Left ventricle myocardium superior (tissue), 1 donor: Measurements from ENCODE around the gene NAA40. TPM values are rescaled to one million over a fixed set of nuclear protein-coding genes. Genes with fewer than 3 reads are reported as not detected.
"Not testable (repeated sequence)": the region's sequence is repeated elsewhere in the genome, so short reads cannot be mapped to it uniquely, and the experiment has no call there.

Experiments used
- ATAC-seq: fragments of 200-7000 bp; cut with Tn5 transposase; one replicate; pipeline ENCODE4 v1.9.1; 2020; ENCODE audit warnings: mild to moderate bottlenecking, moderate library complexity
- DNase-seq: peaks from one replicate; pipeline ENCODE4 v3.0.0-alpha.2; 2020
- intact Hi-C: fragments of 100-400 bp; cut with micrococcal nuclease; formaldehyde crosslinking; loops from one replicate; pipeline ENCODE4 v1.11.0; 2022
- total RNA-seq: library from RNA; stranded (reverse); fragmentation: NEBNext Ultra II Directional; extraction: Animal tissue kit (Norgen Biotek cat#: 25700); gene quantifications from one replicate; pipeline ENCODE4 v1.2.1, GENCODE V29; 2021
- donor health status: DM: no; HTN: yes; CAD: no; lungs with severe emphysema.

The NAA40 gene
- total RNA-seq, 1 donor from 2014 or later, result 26.5 TPM

DNA sequence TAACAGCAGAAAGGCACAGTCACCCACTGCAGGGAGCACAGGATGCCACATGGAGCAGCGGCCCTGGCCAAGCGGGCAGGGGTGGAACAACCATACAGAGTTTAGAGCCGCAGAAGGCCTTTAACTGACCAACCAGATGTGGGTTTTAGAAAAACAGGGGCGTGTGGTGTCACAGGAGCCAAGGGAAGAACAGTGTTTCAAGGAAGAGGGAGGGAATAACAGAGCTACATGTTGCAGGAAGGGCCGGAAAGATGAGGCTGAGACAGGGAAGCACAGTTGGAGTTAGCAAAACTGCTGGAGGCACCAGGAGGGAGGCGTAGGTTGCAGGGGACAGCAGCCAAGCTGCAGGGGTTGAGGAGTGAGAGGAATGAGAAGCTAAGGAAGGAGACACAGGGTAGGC, 7.8 kb upstream of the NAA40 start:
- DNase-seq (no peak), ATAC-seq (no peak)
- intact Hi-C loops, result no loop called here

DNA sequence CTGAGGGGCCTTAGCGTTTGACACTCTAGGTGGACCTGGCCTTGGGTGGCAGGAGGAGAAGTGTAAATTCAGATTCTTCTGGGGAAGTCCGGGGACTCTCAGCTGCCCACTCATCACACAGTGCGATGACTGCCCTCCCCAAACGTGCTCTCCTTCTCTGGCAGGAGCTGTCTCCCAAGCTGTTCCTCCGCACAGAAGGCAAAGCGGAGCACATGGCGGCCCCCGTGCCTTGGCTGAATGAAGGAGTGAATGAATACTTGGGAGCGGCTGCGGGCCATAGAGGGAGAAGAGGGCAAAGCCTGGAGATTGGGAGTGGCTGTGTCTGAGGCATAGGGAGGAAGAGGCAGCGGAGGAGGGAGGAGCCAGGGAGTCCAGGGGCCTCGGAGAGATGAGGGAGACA, 6.9 kb upstream of the NAA40 start:
- ATAC-seq (no peak), DNase-seq (no peak)
- intact Hi-C loops, result no loop called here

DNA sequence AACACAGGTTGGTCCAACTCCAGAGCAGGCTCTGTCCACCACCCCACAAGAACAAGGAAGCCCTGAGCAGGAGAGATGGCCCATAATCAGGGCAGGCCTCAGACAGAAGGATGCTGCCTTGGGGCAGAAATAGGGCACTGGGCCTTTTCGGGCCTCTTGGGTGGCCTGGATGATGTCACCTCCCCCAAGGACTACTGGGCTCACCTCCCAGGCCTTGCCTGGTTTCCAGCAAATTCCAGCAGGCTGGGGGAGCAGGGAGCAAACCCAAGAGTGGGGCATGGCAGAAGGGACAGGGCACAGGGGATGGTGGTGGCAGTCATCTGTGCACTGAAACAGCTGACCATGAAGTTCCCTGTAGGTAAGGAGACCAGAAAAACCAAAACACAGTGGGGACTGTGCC, 5.3 kb upstream of the NAA40 start:
- intact Hi-C loops, result no loop called here
- ATAC-seq, result peak; percentile 16
- no peak for DNase-seq

DNA sequence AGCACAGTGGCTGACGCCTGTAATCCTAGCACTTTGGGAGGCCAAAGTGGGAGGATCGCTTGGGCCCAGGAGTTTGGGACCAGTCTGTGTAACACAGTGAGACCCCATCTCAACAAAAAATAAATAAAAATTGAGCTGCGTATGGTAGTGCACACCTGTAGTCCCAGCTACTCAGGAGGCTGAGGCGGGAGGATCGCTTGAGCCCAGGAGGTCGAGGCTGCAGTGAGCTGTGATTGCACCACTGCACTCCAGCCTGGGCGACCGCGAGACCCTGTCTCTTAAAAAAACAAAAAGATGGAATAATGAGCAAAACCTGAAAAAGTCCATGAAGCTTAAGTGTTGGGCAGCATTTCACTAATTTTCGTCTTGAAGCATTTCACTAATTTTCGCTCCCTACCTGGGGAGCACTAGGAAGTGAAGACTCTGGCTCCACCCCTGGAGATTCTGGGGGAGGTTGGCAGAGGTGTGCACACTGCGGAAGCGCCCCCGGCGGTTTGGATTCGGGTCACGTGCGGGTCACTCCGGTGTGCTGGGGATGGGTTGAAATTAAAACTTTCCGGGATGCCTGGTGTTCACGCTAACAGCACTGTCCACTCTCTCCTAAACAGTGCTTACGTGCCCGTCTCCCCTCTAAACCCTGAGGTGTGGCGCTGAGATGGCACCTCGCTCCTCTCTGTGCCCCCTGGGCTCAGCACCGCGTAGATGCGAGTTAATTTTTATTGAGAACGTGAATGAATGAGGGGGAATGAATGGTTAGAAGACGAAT, 906 bp upstream of the NAA40 start:
- no peak for DNase-seq
- peak; percentile 6 for ATAC-seq
- intact Hi-C loops, result no loop called here

DNA sequence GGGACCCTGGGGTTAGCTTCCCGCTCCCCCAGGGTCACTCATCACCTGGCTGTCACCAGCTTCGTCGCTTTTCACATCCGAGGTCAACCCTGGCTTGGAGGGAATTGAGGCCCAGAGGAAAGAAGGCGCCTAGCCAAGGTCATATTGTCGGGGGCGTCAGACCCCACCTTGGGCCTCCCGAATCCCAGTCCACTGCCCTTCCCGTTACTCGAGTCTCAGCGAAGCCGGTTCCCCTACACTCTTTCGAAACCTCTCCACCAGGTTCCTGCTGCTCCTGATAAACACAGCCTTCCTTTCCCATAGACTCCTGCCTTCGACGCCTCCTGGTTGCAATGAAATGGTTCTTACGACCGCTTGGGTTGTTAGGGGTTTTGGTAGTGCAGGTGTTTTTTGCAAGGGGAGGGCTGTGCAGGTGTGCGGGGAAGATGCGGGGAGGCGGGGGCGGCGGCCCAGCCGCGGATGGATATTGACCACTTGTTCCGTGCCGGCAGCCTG, 642 bp downstream of the NAA40 start:
- DNase-seq (no peak), ATAC-seq (peak; percentile 0)
- intact Hi-C loops, result no loop called here

DNA sequence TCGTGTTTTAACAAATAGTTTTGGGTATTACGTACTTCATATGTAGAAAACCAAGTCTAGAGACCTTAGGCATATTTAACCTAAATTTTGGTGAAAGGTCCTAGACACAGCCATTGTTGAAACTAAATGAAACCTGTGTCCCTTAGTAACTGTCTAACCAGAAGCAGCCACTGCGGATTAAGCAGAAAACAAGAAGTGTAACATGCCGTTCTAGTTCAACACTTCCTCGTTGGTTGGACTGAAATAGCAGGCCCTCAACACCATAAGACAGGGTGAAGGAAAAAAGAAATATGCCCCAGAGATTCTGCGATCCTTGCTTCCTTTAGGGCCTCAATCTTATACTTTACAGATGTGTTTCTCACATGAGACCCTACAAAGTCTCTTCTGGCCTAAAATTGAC, 2.0 kb downstream of the NAA40 start:
- ATAC-seq (no peak), DNase-seq (no peak)
- intact Hi-C loops, result no loop called here

DNA sequence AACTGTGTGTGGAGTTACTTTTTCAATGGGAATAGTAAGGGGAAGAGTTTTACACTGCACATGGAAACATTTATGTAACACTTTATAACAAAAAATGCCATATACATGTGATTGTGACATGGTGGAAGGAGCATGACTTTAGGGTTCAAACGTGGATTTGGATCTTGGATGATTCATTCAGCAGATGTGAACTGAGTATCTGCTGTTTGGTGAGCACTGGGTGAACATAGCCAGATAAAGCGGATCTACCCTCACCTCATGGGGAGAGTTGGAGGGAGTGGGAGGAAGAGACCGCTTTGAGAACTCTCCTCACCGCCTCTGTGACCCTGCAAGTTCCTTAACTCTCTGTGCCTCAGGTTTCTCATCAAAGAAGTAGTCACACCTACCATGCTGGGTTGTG, 3.1 kb downstream of the NAA40 start:
- DNase-seq (no peak), ATAC-seq (no peak)
- intact Hi-C loops, result no loop called here

DNA sequence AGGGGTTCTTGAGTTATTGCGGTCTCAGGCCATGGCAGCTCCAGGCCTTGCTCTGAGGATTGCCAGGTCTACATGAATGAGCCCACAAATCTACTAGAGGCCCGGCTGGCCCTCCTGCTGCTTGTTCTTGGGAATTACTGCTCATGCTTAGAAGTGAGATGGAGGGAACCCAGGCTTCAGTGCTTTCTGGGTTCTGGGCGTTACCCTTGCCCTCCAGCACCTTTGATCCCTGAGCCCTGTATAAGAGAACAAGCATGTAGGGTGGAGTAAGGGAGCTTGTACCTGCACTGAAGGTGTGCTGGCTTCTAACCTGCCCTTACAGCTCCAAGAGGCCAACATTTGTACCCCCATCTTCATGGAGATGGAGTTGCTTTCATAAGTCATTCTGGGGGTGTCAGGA, 4.0 kb downstream of the NAA40 start:
- intact Hi-C loops, result no loop called here
- DNase-seq, result no peak
- no peak for ATAC-seq

DNA sequence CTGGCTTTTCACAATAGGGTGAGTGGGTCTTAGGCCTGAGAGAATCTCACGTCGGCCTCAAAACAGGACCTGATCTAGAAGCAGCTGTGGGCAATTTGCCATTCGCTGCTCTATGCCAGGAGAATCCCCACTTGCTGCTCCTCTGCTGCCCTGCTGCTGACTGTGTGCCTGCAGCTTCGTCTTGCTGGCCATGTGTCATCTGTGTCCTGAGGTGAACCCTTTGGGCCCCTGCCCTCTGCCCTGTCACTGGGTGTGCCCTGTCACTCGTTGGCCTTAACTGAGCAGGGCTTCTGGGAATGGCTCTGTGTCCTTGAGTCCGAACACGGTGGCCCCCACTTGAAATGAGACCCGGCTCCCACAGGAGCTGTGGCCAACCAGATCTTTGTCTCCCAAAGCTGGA, 6.2 kb downstream of the NAA40 start:
- DNase-seq (peak; percentile 71), ATAC-seq (peak; percentile 81)
- intact Hi-C loops, result no loop called here

DNA sequence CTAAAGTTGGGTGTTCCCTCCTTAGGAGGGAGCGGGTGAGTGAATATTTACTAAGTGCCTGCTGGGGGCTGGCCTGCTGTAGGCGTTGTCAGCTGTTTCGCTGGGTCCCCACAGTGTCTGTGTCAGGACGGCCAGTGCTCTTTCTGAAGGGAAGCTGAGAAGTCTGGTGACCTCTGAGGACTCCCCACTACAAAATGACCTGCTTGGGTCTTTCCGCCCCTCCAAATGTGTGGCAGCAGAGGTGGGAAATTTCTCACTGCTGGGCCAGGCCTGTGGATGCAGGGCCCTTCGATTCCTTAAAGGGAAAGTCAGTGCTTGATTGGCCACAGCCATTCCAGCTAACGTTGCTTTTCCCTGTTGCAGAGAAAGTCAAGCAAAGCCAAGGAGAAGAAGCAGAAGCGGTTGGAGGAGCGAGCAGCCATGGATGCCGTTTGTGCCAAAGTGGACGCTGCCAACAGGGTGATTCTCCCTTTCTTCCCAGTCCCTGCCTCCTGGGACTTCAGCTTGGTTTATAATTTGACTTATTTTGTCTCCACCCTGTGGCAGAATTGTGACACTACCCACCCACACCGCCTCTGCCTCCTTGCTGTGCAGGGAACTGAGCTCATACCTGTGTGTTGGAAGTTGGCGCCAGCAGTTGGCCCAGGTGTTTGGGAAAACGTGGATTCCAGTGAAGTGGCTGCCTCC, 6.8 kb downstream of the NAA40 start:
- DNase-seq (peak; percentile 63), ATAC-seq (peak; percentile 90)
- intact Hi-C loops, result loop anchor here (2.0 kb wide), 1 partner anchor 105 kb away; no protein-coding TSS in a partner anchor

DNA sequence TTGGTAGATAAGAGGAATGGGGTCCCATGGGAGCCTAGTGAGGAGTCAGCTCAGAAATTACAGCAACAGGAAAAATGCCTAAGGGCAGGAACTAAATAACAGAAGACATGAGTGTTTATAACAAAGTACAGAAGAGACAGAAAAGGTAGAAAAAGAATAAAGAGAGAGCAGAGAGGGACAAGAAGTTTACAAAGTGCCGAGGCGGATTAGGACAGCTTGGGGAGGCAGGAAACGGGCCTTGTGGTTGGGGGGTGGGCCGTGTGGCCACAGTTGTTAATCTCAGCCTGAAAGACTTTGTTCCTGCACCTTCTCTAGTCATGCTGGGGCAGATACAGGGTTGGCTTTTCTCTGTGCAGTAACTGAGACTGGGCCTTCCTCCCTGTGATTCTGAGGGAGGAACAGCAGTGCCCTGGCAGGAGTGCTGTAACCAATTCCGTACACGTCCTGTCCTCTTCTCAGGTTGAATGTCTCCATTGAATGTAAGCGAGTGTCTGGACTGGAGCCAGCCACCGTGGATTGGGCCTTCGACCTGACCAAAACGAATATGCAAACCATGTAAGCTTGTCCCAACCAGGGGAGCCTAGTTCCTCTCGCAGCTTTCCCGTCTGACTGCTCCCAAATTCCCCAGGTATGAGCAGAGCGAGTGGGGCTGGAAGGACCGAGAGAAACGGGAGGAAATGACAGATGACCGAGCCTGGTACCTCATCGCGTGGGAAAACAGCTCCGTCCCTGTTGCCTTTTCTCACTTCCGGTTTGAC, 13.2 kb downstream of the NAA40 start:
- intact Hi-C loops, result no loop called here
- DNase-seq (no peak), ATAC-seq (no peak)

DNA sequence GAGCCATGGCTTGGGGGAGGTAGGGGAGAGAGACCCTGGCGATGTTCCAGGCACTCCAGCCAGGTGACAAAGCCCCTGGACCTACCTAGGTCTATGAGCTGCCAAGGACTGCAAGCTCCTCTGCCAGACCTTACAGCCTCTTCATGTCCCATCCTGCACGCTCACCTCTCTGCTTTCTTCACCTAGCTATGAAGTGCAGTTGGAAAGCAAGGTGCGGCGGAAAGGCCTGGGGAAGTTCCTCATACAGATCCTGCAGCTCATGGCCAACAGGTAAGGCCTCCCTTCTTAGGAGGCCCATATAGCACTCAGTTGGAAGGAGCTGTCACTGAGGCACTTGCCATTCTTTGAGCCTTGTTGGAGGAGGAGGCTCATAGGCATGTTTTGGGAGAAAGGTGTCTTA, 13.8 kb downstream of the NAA40 start:
- DNase-seq, result no peak
- no peak for ATAC-seq
- intact Hi-C loops, result no loop called here

DNA sequence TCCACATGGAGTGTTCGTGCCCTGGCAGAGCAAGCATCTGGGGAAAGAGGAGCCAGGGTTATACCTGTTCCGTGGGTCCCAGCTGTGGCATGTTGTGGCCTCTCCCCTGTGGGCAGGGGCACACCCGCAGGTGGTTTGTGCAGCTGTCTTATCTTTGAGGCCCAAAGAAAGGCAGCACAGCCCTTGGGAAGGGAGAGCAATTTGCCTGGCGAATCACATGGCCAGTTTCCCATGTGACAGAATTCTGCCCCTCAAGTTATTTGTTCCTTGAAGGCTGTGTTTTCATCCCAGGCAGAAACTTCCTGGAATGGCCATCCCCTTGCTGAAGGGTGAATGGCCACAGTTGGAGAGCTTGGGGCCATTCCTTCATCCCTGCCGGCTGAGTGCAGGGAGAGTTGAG, 19.2 kb downstream of the NAA40 start:
- ATAC-seq (no peak), DNase-seq (no peak)
- intact Hi-C loops, result no loop called here

DNA sequence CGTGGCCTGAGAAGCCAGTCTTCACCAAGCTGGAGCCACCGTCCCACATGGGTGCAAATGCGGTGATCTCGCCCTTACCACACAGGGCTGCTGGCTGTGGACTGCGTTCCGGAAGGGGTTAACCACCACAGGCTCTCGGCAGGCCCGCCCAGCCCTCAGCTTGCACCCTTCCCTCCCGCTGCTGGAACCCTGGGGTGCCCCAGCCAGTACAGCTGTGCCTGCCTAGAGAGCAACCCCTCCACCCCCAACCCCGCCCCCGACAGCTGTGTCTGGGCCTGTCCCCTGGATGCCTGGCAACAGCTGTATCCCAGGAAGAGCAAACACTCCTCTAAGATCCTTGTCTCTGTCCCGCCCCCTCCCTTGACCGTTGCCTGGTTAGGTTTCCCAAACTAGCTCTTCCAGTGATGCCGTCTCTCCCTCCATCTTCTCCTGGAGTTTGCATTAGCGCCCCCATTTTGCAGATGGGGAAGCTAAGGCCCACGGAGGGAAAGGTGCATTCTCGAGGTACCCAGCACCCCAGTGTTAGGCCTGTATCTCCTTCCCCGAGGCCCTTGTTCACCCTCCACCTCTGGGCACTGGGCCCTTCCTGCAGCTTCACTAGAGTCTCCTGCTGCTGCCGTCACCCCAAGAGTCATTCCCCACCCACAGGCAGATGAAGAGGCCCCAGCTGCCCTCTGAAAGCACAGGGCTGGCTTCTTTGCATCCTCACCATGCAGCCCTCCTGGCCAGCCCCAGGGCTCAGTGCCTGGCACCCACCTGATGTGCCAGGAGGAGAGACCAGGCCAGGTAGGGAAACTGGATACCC, 23.0 kb downstream of the NAA40 start:
- ATAC-seq, result peak; percentile 54
- DNase-seq, result peak; percentile 47
- intact Hi-C loops, result no loop called here

DNA sequence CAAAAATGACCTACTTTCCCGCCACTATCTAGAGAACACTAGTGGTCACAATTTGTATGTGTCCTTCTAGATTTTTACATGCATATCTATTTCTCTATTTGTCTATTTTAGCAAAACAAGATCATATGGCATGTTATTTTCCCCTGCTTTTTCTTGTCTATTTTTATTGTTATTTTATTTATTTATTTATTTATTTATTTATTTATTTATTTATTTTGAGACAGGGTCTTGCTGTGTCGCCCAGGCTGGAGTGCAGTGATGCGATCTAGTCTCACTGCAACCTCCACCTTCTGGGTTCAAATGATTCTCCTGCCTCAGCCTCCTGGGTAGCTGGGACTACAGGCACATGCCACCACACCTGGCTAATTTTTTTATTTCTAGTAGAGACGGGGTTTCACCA, 25.1 kb downstream of the NAA40 start:
- intact Hi-C loops, ATAC-seq, DNase-seq: not testable (repeated sequence)

DNA sequence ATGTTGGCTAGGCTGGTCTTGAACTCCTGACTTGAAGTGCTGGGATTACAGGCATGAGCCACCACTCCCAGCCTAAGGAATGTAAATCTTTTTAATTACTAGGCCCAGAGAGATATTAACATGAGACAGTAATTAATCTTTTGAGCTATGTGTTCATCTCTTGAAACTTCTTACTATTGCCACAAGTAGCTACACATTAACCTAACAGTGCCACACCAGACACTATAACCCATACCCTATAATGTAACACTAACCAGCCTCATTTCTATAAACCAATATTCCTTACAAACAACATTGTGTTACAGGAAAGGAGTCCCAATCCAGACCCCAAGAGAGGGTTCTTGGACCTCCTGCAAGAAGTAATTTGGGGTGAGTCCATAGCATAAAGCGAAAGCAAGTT, 27.6 kb downstream of the NAA40 start:
- ATAC-seq (no peak), DNase-seq (no peak)
- intact Hi-C loops, result no loop called here

DNA sequence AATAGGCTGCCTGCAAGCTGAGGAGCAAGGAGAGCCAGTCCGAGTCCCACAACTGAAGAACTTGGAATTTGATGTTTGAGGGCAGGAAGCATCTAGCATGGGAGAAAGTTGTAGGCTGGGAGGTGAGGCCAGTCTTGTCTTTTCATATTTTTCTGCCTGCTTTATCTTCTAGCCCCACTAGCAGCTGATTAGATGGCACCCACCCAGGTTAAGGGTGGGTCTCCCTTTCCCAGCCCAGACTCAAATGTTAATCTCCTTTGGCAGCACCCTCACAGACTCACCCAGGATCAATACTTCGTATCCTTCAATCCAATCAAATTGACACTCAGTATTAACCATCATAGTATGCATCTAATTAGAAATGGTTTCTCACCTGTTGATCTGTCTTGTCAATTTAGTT, 30.7 kb downstream of the NAA40 start:
- intact Hi-C loops, result no loop called here
- ATAC-seq, result no peak
- DNase-seq, result no peak

DNA sequence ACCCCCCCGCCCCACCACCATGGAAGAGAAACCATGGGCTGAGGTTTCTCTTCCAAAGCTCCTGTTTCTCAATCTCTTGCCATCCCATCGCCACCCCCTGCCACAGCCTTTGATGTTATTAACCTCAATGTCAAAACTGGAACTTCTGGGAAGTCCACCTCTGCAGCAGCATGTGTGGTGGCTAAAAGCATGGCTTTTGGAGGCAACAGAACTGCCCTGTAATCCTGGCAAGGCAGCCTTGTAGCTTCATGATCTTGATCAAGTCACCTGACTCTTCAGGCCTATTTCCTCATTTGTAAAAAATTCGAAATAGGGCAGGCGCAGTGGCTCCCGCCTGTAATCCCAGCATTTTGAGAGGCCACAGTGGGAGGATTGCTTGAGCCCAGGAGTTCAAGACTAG, 32.1 kb downstream of the NAA40 start:
- DNase-seq, result no peak
- no peak for ATAC-seq
- intact Hi-C loops, result no loop called here

DNA sequence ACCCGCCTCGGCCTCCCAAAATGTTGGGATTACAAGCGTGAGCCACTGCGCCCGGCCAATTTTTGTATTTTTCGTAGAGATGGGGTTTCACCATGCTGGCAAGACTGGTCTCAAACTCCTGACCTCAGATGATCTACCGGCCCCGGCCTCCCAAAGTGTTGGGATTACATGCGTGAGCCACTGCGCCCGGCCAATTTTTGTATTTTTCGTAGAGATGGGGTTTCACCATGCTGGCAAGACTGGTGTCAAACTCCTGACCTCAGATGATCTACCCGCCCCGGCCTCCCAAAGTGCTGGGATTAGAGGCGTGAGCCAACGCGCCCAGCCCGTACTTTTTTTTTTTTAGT, 35.1 kb downstream of the NAA40 start:
- DNase-seq, intact Hi-C loops, ATAC-seq: not testable (repeated sequence)
